Measurements from ENCODE around the gene UBD. TPM values are rescaled to one million over a fixed set of nuclear protein-coding genes. Genes with fewer than 3 reads are reported as not detected.
A peak's percentile ranks its signal among the peaks of the same experiment; 100 is the strongest.

UBD gene
- total RNA-seq, 1 donor from 2014 or later: not detected

DNA sequence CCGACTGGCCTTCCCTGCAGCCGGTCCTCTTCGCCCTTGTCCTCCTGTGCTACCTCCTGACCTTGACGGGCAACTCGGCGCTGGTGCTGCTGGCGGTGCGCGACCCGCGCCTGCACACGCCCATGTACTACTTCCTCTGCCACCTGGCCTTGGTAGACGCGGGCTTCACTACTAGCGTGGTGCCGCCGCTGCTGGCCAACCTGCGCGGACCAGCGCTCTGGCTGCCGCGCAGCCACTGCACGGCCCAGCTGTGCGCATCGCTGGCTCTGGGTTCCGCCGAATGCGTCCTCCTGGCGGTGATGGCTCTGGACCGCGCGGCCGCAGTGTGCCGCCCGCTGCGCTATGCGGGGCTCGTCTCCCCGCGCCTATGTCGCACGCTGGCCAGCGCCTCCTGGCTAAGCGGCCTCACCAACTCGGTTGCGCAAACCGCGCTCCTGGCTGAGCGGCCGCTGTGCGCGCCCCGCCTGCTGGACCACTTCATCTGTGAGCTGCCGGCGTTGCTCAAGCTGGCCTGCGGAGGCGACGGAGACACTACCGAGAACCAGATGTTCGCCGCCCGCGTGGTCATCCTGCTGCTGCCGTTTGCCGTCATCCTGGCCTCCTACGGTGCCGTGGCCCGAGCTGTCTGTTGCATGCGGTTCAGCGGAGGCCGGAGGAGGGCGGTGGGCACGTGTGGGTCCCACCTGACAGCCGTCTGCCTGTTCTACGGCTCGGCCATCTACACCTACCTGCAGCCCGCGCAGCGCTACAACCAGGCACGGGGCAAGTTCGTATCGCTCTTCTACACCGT lies 6.1 kb downstream of the UBD start:
- Mint-ChIP-seq H3K27ac (no peak overlapping the region), H3K4me1 (peaks cover 6% of the 10 kb centered on the region), H3K9me3 (peaks cover 4% of the 10 kb centered on the region), H3K36me3 (no peaks in the 10 kb centered on the region), H3K27me3 (ENCODE audit: insufficient read depth, low read depth) (peaks cover 45% of the 10 kb centered on the region), H3K4me3 (peak overlapping the region; percentile 78)
- Histone ChIP-seq H3F3A (ENCODE audit: low read depth) (peaks cover 7% of the 10 kb centered on the region), H4K20me1 (ENCODE audit: low read depth) (peaks cover 7% of the 10 kb centered on the region), H3K27ac (no peak overlapping the region), H3K27me3 (peaks cover 81% of the 10 kb centered on the region), H3K36me3 (no peaks in the 10 kb centered on the region), H3K9ac (no peak overlapping the region), H2AFZ (replicated peaks) (peak overlapping the region; percentile 83), H3K4me1 (no peaks in the 10 kb centered on the region), H3K79me2 (ENCODE audit: low read depth) (no peaks in the 10 kb centered on the region), H3K4me2 (peak overlapping the region; percentile 89), H3K9me3 (ENCODE audit: low read depth) (no peaks in the 10 kb centered on the region), H3K4me3 (peak overlapping the region; percentile 49)
- peak; percentile 92 for DNase-seq (ENCODE audit: low spot score)
- TF ChIP-seq EZH2 (IDR thresholded peaks at IDR 0.05): peak; percentile 89
- peak; percentile 92 for TF ChIP-seq EZH2phosphoT487 (IDR thresholded peaks at IDR 0.05)
- peak; percentile 44 for TF ChIP-seq CTCF (IDR thresholded peaks at IDR 0.05)

- peak overlapping the region; percentile 77 for H3K4me3 Mint-ChIP-seq
- Histone ChIP-seq H3K36me3 (no peaks in the 10 kb centered on the region), H3K79me2 (ENCODE audit: low read depth) (no peaks in the 10 kb centered on the region), H3K4me1 (no peaks in the 10 kb centered on the region), H3K9ac (no peak overlapping the region), H3F3A (ENCODE audit: low read depth) (peaks cover 7% of the 10 kb centered on the region), H3K9me3 (ENCODE audit: low read depth) (no peaks in the 10 kb centered on the region), H3K4me3 (peak overlapping the region; percentile 49), H3K4me2 (peak overlapping the region; percentile 89), H3K27ac (no peak overlapping the region), H2AFZ (replicated peaks) (no peak overlapping the region), H4K20me1 (ENCODE audit: low read depth) (peaks cover 7% of the 10 kb centered on the region), H3K27me3 (peaks cover 81% of the 10 kb centered on the region)
- no peak overlapping the region for H3K27ac Mint-ChIP-seq
- peaks cover 6% of the 10 kb centered on the region for H3K4me1 Mint-ChIP-seq
- H3K27me3 Mint-ChIP-seq (ENCODE audit: insufficient read depth, low read depth): peaks cover 43% of the 10 kb centered on the region
- peak; percentile 35 for DNase-seq (ENCODE audit: low spot score)
- peaks cover 4% of the 10 kb centered on the region for H3K9me3 Mint-ChIP-seq
- no peaks in the 10 kb centered on the region for H3K36me3 Mint-ChIP-seq
- TF ChIP-seq EZH2phosphoT487 (IDR thresholded peaks at IDR 0.05) (no peak), EZH2 (IDR thresholded peaks at IDR 0.05) (no peak)
Measured at GRCh38 chr6:29552512-29553051, 7.0 kb downstream of the UBD start.

DNA sequence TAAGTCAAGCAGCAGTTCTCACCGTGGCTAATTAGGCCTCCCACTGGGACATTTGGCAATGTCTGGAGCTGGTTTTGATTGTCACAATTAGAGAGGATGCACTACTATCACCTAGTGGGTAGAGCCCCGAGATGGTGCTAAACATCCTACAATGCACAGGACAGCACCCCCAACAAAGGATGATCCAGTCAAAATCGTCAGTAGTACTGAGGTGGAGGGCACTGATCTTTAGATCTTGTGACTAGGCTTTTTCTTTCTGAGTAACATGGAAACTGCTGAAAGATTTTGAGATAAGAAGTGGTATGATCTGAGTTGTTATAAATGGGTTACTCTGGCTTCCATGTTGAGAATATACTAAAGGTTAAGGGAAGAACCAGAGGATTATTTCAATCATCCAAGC lies 12.0 kb downstream of the UBD start:
- Mint-ChIP-seq H3K27ac (no peak overlapping the region), H3K9me3 (peaks cover 2% of the 10 kb centered on the region), H3K4me3 (no peak overlapping the region), H3K4me1 (no peaks in the 10 kb centered on the region), H3K27me3 (ENCODE audit: insufficient read depth, low read depth) (peaks cover 10% of the 10 kb centered on the region), H3K36me3 (no peaks in the 10 kb centered on the region)
- H3K4me2 ChIP-seq: no peak overlapping the region
- DNase-seq (ENCODE audit: low spot score): no peak
- H3K79me2 ChIP-seq (ENCODE audit: low read depth): no peaks in the 10 kb centered on the region
- peaks cover under 1% of the 10 kb centered on the region for H3F3A ChIP-seq (ENCODE audit: low read depth)
- TF ChIP-seq EZH2 (IDR thresholded peaks at IDR 0.05) (no peak), CTCF (IDR thresholded peaks at IDR 0.05) (no peak), EZH2phosphoT487 (IDR thresholded peaks at IDR 0.05) (no peak)
- H4K20me1 ChIP-seq (ENCODE audit: low read depth): no peaks in the 10 kb centered on the region
- no peak overlapping the region for H3K9ac ChIP-seq
- H2AFZ ChIP-seq (replicated peaks): no peak overlapping the region
- H3K4me1 ChIP-seq: no peaks in the 10 kb centered on the region
- H3K36me3 ChIP-seq: no peaks in the 10 kb centered on the region
- H3K27me3 ChIP-seq: peaks cover 31% of the 10 kb centered on the region
- H3K4me3 ChIP-seq: no peak overlapping the region
- no peaks in the 10 kb centered on the region for H3K9me3 ChIP-seq (ENCODE audit: low read depth)
- H3K27ac ChIP-seq: no peak overlapping the region

All from neural progenitor cell (in vitro differentiated cells).